Heart right ventricle (tissue), 16 donors: ENCODE data around the gene ITGAL. TPM values are rescaled to one million over a fixed set of nuclear protein-coding genes. Genes with fewer than 3 reads are reported as not detected.

Source experiments
- ATAC-seq, 8 donors: fragments of 200-7000 bp; cut with Tn5 transposase; one replicate each; pipeline ENCODE4 v1.9.1; 2020; ENCODE audit warnings: mild to moderate bottlenecking in 8 of 8, moderate library complexity in 8 of 8, moderate number of reproducible peaks in 1 of 8
- DNase-seq, 2 donors: peaks; one replicate each; pipeline ENCODE4 v3.0.0-alpha.2; 2020
- H3K27ac ChIP-seq, 10 donors: fragments of 200-600 bp; sonication (generic) in 2 of 10; one replicate each; pipeline versions ENCODE4 v1.5.0 to v1.8.0; 2020 to 2022; ENCODE audit warnings: mild to moderate bottlenecking in 3 of 10
- H3K27me3 ChIP-seq, 7 donors: fragments of 200-600 bp; one replicate each; pipeline ENCODE4 v1.8.0; 2021 to 2022; ENCODE audit warnings: mild to moderate bottlenecking in 2 of 7
- H3K36me3 ChIP-seq, 9 donors: fragments of 200-600 bp; sonication (generic) in 1 of 9; one replicate each; pipeline versions ENCODE4 v1.5.0 to v1.8.0; 2020 to 2022; ENCODE audit warnings: mild to moderate bottlenecking in 2 of 9
- H3K4me1 ChIP-seq, 9 donors: fragments of 200-600 bp; sonication (generic) in 1 of 9; one replicate each; pipeline versions ENCODE4 v1.5.0 to v1.8.0; 2020 to 2022; ENCODE audit warnings: mild to moderate bottlenecking in 4 of 9
- H3K4me3 ChIP-seq, 10 donors: fragments of 200-600 bp; sonication (generic) in 2 of 10; one replicate each; pipeline versions ENCODE4 v1.5.0 to v1.8.0; 2020 to 2022; ENCODE audit warnings: mild to moderate bottlenecking in 7 of 10, moderate library complexity in 2 of 10
- H3K9me3 ChIP-seq, 11 donors: fragments of 200-600 bp in 10 of 11; sonication (generic) in 2 of 11; one replicate each; pipeline versions ENCODE4 v1.5.0 to v1.8.0; 2013 to 2022; ENCODE audit warnings: mild to moderate bottlenecking in 2 of 11, control low read depth in 1 of 11, moderate library complexity in 1 of 11
- WGBS, 2 donors: extraction: QIAGEN DNeasy Blood & Tissue Kit; methylation state at CpG; one replicate each; pipeline ENCODE4 v1.1.7; 2013; ENCODE audit warnings: inconsistent platforms in 1 of 2; 5-methylcytosine and 5-hydroxymethylcytosine counted together
- intact Hi-C, 10 donors: fragments of 100-400 bp; cut with DNase I; formaldehyde crosslinking; loops; one replicate each; pipeline versions ENCODE4 v1.11.1 to v1.14.2; 2022
- polyA plus RNA-seq, 2 donors: library from polyadenylated mRNA; stranded (reverse); fragments of 200-250 nt; gene quantifications; one replicate each; pipeline ENCODE4 v1.2.3, GENCODE V29; 2013
- total RNA-seq, 10 donors: library from RNA; stranded (reverse); fragmentation: NEBNext Ultra II Directional in 3 of 10; extraction: Animal tissue kit (Norgen Biotek cat#: 25700) in 3 of 10; gene quantifications; one replicate each; pipeline versions ENCODE4 v1.2.1 to v1.2.4, GENCODE V29; 2021 to 2023
- TF ChIP-seq, protein P1 (sequence below), 9 donors: fragments of 200-600 bp; sonication (generic) in 2 of 9; IDR thresholded peaks; one replicate each; pipeline versions ENCODE4 v1.5.0 to v1.8.0; 2021 to 2022; ENCODE audit warnings: antibody characterized with exemption in 9 of 9, mild to moderate bottlenecking in 5 of 9, moderate library complexity in 1 of 9
- donor health status: Arrhythmogenic right ventricular cardiomyopathy.
- donor health status: ischemic (EF 13 %, LVEDD 7.1; RV severe dilation, severe dysfunction).
- donor health status: healthy with polysubstance abuse.
- donor health status: DM: no; HTN: yes; CAD: no.
- donor health status: DM: no; HTN: no; CAD: no.
- donor health status: ischemic (EF 25% LVEDD 6.9; RV normal size, moderate dysfunction).
- donor health status: ischemic (EF 25% LVEDD 5.7; RV mildly dilated, moderate dysfunction).
- donor health status: healthy.
- donor health status: DM: yes; HTN: yes; CAD: no.
- donor health status: Ischemic cardiomyopathy.
- donor health status: ischemic (EF 35%, LVEDD 5.7; RV mildly dilated, moderate dysfunction).
- donor health status: nonischemic (EF 11% LVEDD 7.7; RV severe dilation, severe dysfunction).
- donor health status: DM: yes; HTN: yes; CAD: no.
- donor health status: PGD.
- donor health status: ischemic (EF 29% LVEDD 5.4; RV normal size, mild dysfunction).
- donor health status: nonischemic (EF 23%, LVEDD 6.1; RV moderate dilation, normal function).

The ITGAL gene
- total and polyA plus RNA-seq, 12 donors = 0.52 to 18.2 (median 1.6) TPM

DNA sequence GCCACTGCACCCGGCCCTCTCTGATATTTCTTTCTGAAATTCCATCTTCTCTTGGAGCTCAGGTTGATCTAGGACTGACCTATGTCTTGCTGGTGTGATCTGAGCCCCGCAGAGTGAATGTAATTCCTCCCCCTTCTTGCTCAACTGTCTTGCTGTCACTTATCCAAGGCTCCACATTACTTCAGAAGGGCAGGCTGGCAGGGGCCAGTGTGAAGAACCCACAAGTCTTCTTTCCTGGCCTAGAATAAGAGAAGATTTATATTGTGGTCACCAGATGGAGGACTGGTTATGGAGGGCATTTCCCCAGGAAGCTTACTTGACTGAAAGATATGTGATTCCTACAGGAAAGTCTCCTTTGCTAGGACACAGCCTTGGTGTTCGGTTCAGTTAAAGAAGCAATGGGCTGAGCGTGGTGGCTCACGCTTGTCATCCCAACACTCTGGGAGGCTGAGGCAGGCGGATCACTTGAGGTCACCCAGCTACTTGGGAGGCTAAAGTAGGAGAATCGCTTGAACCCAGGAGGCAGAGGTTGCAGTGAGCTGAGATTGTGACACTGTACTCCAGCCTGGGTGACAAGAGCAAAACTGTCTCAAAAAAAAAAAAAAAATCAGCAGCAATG, 13.4 kb downstream of the ITGAL start:
- no peaks in the 10 kb centered on the region for H3K9me3 ChIP-seq
- TF ChIP-seq, protein P1, sequence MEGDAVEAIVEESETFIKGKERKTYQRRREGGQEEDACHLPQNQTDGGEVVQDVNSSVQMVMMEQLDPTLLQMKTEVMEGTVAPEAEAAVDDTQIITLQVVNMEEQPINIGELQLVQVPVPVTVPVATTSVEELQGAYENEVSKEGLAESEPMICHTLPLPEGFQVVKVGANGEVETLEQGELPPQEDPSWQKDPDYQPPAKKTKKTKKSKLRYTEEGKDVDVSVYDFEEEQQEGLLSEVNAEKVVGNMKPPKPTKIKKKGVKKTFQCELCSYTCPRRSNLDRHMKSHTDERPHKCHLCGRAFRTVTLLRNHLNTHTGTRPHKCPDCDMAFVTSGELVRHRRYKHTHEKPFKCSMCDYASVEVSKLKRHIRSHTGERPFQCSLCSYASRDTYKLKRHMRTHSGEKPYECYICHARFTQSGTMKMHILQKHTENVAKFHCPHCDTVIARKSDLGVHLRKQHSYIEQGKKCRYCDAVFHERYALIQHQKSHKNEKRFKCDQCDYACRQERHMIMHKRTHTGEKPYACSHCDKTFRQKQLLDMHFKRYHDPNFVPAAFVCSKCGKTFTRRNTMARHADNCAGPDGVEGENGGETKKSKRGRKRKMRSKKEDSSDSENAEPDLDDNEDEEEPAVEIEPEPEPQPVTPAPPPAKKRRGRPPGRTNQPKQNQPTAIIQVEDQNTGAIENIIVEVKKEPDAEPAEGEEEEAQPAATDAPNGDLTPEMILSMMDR (IDR thresholded peaks at IDR 0.05) = no peak
- peaks cover 0 to 91% (median 0%) of the 10 kb centered on the region in 9 donors for H3K36me3 ChIP-seq
- H3K4me3 ChIP-seq = no peak overlapping the region
- 91 to 92% methylated on average over 7 of the region's 7 CpGs for WGBS, 2 donors
- DNase-seq = no peak
- H3K27ac ChIP-seq = no peak overlapping the region
- ATAC-seq = no peak
- intact Hi-C loops = loop anchor here in 1 of 10 donors (10.0 kb wide), 1 partner anchor 51 kb away; the partner anchor contains the start of gene DCTPP1
- peaks cover 0 to 13% (median 0%) of the 10 kb centered on the region in 9 donors for H3K4me1 ChIP-seq
- H3K27me3 ChIP-seq = peaks cover 0 to 8% (median 0%) of the 10 kb centered on the region in 7 donors

DNA sequence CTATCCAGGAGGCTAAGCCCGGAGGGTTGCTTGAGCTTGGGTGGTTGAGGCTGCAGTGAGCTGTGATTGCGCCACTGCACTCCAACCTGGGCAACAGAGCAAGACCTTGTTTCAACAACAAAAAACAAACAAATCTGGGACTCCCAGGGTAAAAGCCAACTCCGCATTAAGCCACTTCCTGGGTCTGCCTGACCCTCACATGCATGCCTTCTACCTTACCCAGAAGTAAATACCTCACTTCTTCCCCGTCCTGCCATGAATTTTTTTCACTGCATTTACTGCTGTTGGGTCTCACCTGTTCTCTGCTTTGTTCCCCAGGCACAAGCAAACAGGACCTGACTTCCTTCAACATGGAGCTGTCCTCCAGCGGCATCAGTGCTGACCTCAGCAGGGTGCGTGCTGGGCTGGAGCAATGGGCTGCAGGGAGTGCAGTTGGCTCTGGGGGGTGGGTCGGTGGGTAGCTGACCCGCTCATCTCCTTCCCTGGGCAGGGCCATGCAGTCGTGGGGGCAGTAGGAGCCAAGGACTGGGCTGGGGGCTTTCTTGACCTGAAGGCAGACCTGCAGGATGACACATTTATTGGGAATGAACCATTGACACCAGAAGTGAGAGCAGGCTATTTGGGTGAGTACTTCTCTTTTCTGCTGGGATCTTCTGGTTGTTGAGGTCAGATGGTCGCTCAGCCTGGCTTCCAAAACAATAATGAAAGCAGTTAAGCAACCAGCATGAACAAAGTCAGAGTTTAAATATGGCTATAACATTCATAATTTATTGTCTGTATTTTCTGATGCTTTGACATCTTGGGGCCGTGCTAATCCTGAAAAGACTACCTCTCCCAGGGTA, 16.4 kb downstream of the ITGAL start:
- Histone ChIP-seq H3K27ac (peak overlapping the region in 1 of 10 donors; percentile 42), H3K4me1 (peaks cover 0 to 25% (median 0%) of the 10 kb centered on the region in 9 donors), H3K4me3 (no peak overlapping the region), H3K36me3 (peaks cover 0 to 82% (median 0%) of the 10 kb centered on the region in 9 donors), H3K27me3 (peaks cover 0 to 8% (median 0%) of the 10 kb centered on the region in 7 donors), H3K9me3 (no peaks in the 10 kb centered on the region)
- intact Hi-C loops = loop anchor here in 1 of 10 donors (10.0 kb wide), 1 partner anchor 54 kb away; the partner anchor contains the start of gene DCTPP1
- 62 to 67% methylated on average over 11 of the region's 11 CpGs for WGBS, 2 donors
- TF ChIP-seq, protein P1 (IDR thresholded peaks at IDR 0.05) = no peak
- DNase-seq (no peak), ATAC-seq (no peak)

DNA sequence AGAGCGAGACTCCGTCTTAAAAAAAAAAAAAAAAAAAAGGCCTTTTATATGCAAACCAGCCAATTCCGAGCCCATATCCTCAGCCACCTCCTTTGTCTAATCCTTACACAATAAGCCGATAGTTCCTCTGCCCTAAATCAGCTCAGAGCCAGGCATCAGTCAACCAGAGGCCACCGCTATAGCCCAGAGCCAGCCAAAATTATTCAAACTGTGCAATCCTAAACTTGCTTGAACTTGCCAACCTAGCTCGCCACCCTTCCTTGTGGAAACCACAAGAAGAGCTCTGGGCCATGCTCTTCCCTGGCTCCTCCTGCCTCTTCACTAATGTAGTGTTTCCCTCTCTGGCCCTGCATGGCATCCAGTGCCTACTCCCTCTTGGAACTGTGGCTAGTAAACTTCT, 17.7 kb downstream of the ITGAL start:
- intact Hi-C loops = no loop called here
- WGBS, 2 donors = 86 to 87% methylated on average over 6 of the region's 6 CpGs
- peaks cover 0 to 87% (median 0%) of the 10 kb centered on the region in 9 donors for H3K36me3 ChIP-seq
- H3K27ac ChIP-seq = no peak overlapping the region
- peaks cover 0 to 8% (median 0%) of the 10 kb centered on the region in 7 donors for H3K27me3 ChIP-seq
- peaks cover 0 to 25% (median 0%) of the 10 kb centered on the region in 9 donors for H3K4me1 ChIP-seq
- H3K9me3 ChIP-seq = no peaks in the 10 kb centered on the region
- TF ChIP-seq, protein P1 (IDR thresholded peaks at IDR 0.05) = no peak
- no peak overlapping the region for H3K4me3 ChIP-seq
- ATAC-seq = no peak
- no peak for DNase-seq

DNA sequence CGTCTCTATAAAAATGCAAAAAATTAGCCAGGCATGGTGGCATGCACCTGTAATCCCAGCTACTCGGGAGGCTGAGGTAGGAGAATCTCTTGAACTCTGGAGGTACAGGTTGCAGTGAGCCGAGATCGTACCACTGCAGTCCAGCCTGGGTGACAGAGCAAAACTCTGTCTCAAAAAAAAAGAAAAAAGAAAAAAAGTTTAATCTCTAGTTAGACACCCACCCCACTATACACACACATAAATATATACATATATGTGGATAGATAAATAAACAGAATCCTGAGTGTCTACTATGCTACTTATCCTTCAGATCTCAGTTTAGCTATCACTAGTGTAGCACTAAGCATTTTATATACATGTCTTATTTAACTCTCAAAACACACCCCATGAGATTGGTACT, 18.7 kb downstream of the ITGAL start:
- intact Hi-C loops = no loop called here
- TF ChIP-seq, protein P1 (IDR thresholded peaks at IDR 0.05) = no peak
- H3K36me3 ChIP-seq = peaks cover 0 to 87% (median 0%) of the 10 kb centered on the region in 9 donors
- H3K9me3 ChIP-seq = no peaks in the 10 kb centered on the region
- 90 to 93% methylated on average over 4 of the region's 4 CpGs for WGBS, 2 donors
- no peak for ATAC-seq
- peaks cover 0 to 25% (median 0%) of the 10 kb centered on the region in 9 donors for H3K4me1 ChIP-seq
- H3K4me3 ChIP-seq = no peak overlapping the region
- no peak for DNase-seq
- peaks cover 0 to 11% (median 4%) of the 10 kb centered on the region in 7 donors for H3K27me3 ChIP-seq
- no peak overlapping the region for H3K27ac ChIP-seq
